H1 (cell line): ENCODE results near the gene OR12D1. TPM values are rescaled to one million over a fixed set of nuclear protein-coding genes. Genes with fewer than 3 reads are reported as not detected.
"Not testable (repeated sequence)": the region's sequence is repeated elsewhere in the genome, so short reads cannot be mapped to it uniquely, and the experiment has no call there.

Source experiments
- CTCF ChIA-PET: fragments of 300-600 bp; sonication (Branson Sonifier 250); formaldehyde crosslinking; loops from one replicate; lab custom pipeline; 2021; ENCODE audit not compliant: partially characterized antibody; lab: Charles Lee
- POLR2A ChIA-PET: fragments of 300-600 bp; sonication (Branson Sonifier 250); formaldehyde crosslinking; loops from one replicate; lab custom pipeline; 2021; ENCODE audit warnings: inconsistent platforms; ENCODE audit not compliant: partially characterized antibody; lab: Charles Lee
- DNase-seq, 2 experiments: peaks; one replicate each; pipeline versions ENCODE4 v3.0.0 to v3.0.0-alpha.2; 2010 to 2022; ENCODE audit warnings: low spot score in 2 of 2, low read depth in 1 of 2, mixed read lengths in 1 of 2
- FAIRE-seq: peaks from 2 replicates; lab custom pipeline; 2011; peaks lifted over from hg19 to GRCh38; lab: Jason Lieb, UNC
- H2AFZ ChIP-seq: 2 replicates; pipeline ENCODE4 v1.8.1; 2012; ENCODE audit warnings: low read length, inconsistent platforms
- H2AK5ac ChIP-seq: 2 replicates; pipeline ENCODE4 v1.6.1; 2013; ENCODE audit warnings: low read depth, low read length
- H2BK120ac ChIP-seq: replicated peaks from 2 replicates; pipeline ENCODE3; 2013; ENCODE audit warnings: low read depth, low read length, inconsistent platforms
- H2BK12ac ChIP-seq: 2 replicates; pipeline ENCODE4 v1.6.1; 2013; ENCODE audit warnings: low read depth, low read length
- H2BK15ac ChIP-seq: 2 replicates; pipeline ENCODE4 v1.6.1; 2013; ENCODE audit warnings: low read length
- H2BK20ac ChIP-seq: 2 replicates; pipeline ENCODE4 v1.6.1; 2013; ENCODE audit warnings: low read length
- H2BK5ac ChIP-seq: 2 replicates; pipeline ENCODE4 v1.6.1; 2013; ENCODE audit warnings: low read depth, low read length
- H3K14ac ChIP-seq: 2 replicates; pipeline ENCODE4 v1.6.1; 2013; ENCODE audit warnings: inconsistent platforms; ENCODE audit not compliant: insufficient read length
- H3K18ac ChIP-seq: 2 replicates; pipeline ENCODE4 v1.6.1; 2013; ENCODE audit warnings: low read length; ENCODE audit errors: extremely low read depth
- H3K23ac ChIP-seq: 2 replicates; pipeline ENCODE4 v1.6.1; 2013; ENCODE audit warnings: inconsistent platforms; ENCODE audit not compliant: insufficient read length
- H3K23me2 ChIP-seq: 2 replicates; pipeline ENCODE4 v1.6.1; 2013; ENCODE audit warnings: low read depth, low read length
- H3K27ac ChIP-seq: 2 replicates; pipeline ENCODE4 v1.6.1; 2011; ENCODE audit warnings: low read depth, low read length, inconsistent platforms
- H3K27me3 ChIP-seq, 4 experiments: replicated peaks in 1 of 4; 1 replicate in 1 of 4; 2 replicates in 3 of 4; pipeline versions ENCODE4 v1.6.1 to v1.8.1; 2011 to 2013; ENCODE audit warnings: low read length in 3 of 4, mild to moderate bottlenecking in 3 of 4, inconsistent platforms in 2 of 4, mixed read lengths in 2 of 4, moderate library complexity in 1 of 4; ENCODE audit not compliant: control insufficient read depth in 3 of 4, insufficient read depth in 3 of 4; ENCODE audit errors: extremely low read depth in 1 of 4
- H3K36me3 ChIP-seq, 4 experiments: 2 replicates each; pipeline versions ENCODE4 v1.6.1 to v1.8.1; 2011 to 2013; ENCODE audit warnings: mild to moderate bottlenecking in 4 of 4, low read length in 3 of 4, moderate library complexity in 2 of 4, control low read depth in 1 of 4, inconsistent platforms in 1 of 4; ENCODE audit not compliant: insufficient read depth in 4 of 4, control insufficient read depth in 2 of 4
- H3K4ac ChIP-seq: replicated peaks from 2 replicates; pipeline ENCODE3; 2013; ENCODE audit warnings: low read length, low read depth, mixed read lengths, inconsistent platforms; ENCODE audit not compliant: insufficient read length
- H3K4me1 ChIP-seq, 4 experiments: replicated peaks in 1 of 4; 1 replicate in 1 of 4; 2 replicates in 3 of 4; pipeline versions ENCODE4 v1.6.1 to v1.8.1; 2011 to 2013; ENCODE audit warnings: low read length in 3 of 4, inconsistent platforms in 2 of 4, mixed read lengths in 1 of 4; ENCODE audit not compliant: insufficient read depth in 4 of 4, control insufficient read depth in 3 of 4
- H3K4me2 ChIP-seq, 2 experiments: 2 replicates each; pipeline versions ENCODE4 v1.6.1 to v1.8.1; 2011 to 2013; ENCODE audit warnings: low read depth in 2 of 2, low read length in 2 of 2, control low read depth in 1 of 2, inconsistent platforms in 1 of 2, mild to moderate bottlenecking in 1 of 2; ENCODE audit not compliant: insufficient read depth in 1 of 2
- H3K4me3 ChIP-seq, 4 experiments: fragments of 200-600, 300-600 bp in 1 of 4; sonication (generic), shearing (Covaris generic), sonication (Bioruptor Twin) in 1 of 4; 2 replicates each; pipeline versions ENCODE4 v1.5.1 to v1.8.1; 2011 to 2016; ENCODE audit warnings: low read length in 4 of 4, low read depth in 3 of 4, control low read depth in 2 of 4, inconsistent platforms in 2 of 4, mild to moderate bottlenecking in 2 of 4, mixed read lengths in 1 of 4, moderate library complexity in 1 of 4; ENCODE audit not compliant: insufficient read depth in 2 of 4; ENCODE audit errors: extremely low read depth in 1 of 4
- H3K56ac ChIP-seq: replicated peaks from 2 replicates; pipeline ENCODE3; 2013; ENCODE audit warnings: low read depth, mild to moderate bottlenecking, mixed read lengths, low read length, inconsistent platforms; ENCODE audit not compliant: insufficient read length
- H3K79me1 ChIP-seq: 2 replicates; pipeline ENCODE4 v1.6.1; 2013; ENCODE audit warnings: low read depth, low read length, control low read depth
- H3K79me2 ChIP-seq, 2 experiments: 2 replicates each; pipeline versions ENCODE4 v1.6.1 to v1.8.1; 2012 to 2013; ENCODE audit warnings: low read length in 2 of 2, mild to moderate bottlenecking in 2 of 2, inconsistent platforms in 1 of 2; ENCODE audit not compliant: insufficient read depth in 2 of 2, control insufficient read depth in 1 of 2
- H3K9ac ChIP-seq, 4 experiments: replicated peaks in 1 of 4; 1 replicate in 1 of 4; 2 replicates in 3 of 4; pipeline versions ENCODE4 v1.6.1 to v1.8.1; 2011 to 2013; ENCODE audit warnings: low read depth in 3 of 4, low read length in 3 of 4, control low read depth in 2 of 4, mild to moderate bottlenecking in 2 of 4, moderate library complexity in 2 of 4, inconsistent platforms in 1 of 4; ENCODE audit errors: extremely low read depth in 1 of 4
- H3K9me3 ChIP-seq, 2 experiments: 2 replicates each; pipeline versions ENCODE4 v1.6.1 to v1.8.1; 2012 to 2013; ENCODE audit warnings: mild to moderate bottlenecking in 2 of 2, moderate library complexity in 2 of 2, control low read depth in 1 of 2, inconsistent platforms in 1 of 2, low read depth in 1 of 2, low read length in 1 of 2, mixed read lengths in 1 of 2; ENCODE audit not compliant: insufficient read depth in 2 of 2
- H4K20me1 ChIP-seq, 2 experiments: replicated peaks in 1 of 2; 2 replicates each; pipeline versions ENCODE3 to v1.8.1; 2011 to 2013; ENCODE audit warnings: inconsistent platforms in 2 of 2, low read length in 2 of 2, mild to moderate bottlenecking in 1 of 2; ENCODE audit not compliant: insufficient read depth in 2 of 2, control insufficient read depth in 1 of 2
- H4K5ac ChIP-seq: 2 replicates; pipeline ENCODE4 v1.6.1; 2013; ENCODE audit warnings: low read length, low read depth, mixed read lengths, inconsistent platforms; ENCODE audit not compliant: insufficient read length
- H4K8ac ChIP-seq: 2 replicates; pipeline ENCODE4 v1.8.0; 2013; ENCODE audit warnings: mild to moderate bottlenecking, moderate library complexity, low read length, inconsistent platforms; ENCODE audit not compliant: insufficient read depth; ENCODE audit errors: extremely low read depth
- H4K91ac ChIP-seq: replicated peaks from 2 replicates; pipeline ENCODE3; 2013; ENCODE audit warnings: low read length, mixed read lengths, inconsistent platforms; ENCODE audit not compliant: insufficient read length
- WGBS, 2 experiments: shearing (Covaris generic) in 1 of 2; methylation state at CpG; one replicate each; pipeline versions ENCODE4 v1.1.6 to v1.1.7; 2013 to 2015; ENCODE audit warnings: low lambda C conversion rate in 2 of 2, mixed read lengths in 2 of 2, inconsistent platforms in 1 of 2, low coverage in 1 of 2, missing lambda C conversion rate in 1 of 2; ENCODE audit not compliant: insufficient replicate concordance in 2 of 2, insufficient coverage in 1 of 2, insufficient read length in 1 of 2; ENCODE audit errors: extremely low coverage in 1 of 2, missing lambda C conversion rate in 1 of 2; 5-methylcytosine and 5-hydroxymethylcytosine counted together
- polyA plus RNA-seq, 7 experiments: library from polyadenylated mRNA; depleted of rRNA in 3 of 7; stranded (reverse) in 5 of 7; unstranded in 2 of 7; fragments of >200 nt in 5 of 7; fragments of 200-250 nt in 2 of 7; gene quantifications; 1 replicate in 5 of 7; 2 replicates in 1 of 7; 4 replicates in 1 of 7; pipeline versions ENCODE4 v1.2.1 to v1.2.3, GENCODE V29; 2011 to 2013; ENCODE audit warnings: missing spikeins in 2 of 7, mixed read lengths in 2 of 7
- total RNA-seq: library from RNA; stranded (reverse); fragmentation: NEBNext Ultra II Directional; extraction: Animal tissue kit (Norgen Biotek cat#: 25700); gene quantifications from 2 replicates; pipeline ENCODE4 v1.2.1, GENCODE V29; 2021

The OR12D1 gene
- total and polyA plus RNA-seq, 2 of the 8 experiments (the other 6 are each of a cell fraction or from before 2014, with no cell fraction given): not detected

DNA sequence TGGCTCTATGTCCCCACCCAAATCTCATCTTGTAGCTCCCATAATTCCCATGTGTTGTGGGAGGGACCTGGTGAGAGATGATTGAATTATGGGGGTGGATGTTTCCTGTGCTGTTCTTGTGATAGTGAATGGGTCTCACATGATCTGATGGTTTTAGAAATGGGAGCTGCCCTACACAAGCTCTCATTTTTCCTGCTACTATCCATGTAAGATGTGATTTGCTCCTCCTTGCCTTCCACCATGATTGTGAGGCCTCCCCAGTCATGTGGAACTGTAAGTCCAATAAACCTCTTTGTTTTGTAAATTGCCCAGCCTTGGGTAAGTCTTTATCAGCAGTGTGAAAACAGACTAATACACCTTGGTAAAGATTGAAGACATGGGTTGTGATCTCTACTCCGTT lies 29.3 kb downstream of the OR12D1 start:
- FAIRE-seq, H2BK120ac ChIP-seq, H3K4me1 ChIP-seq, H2AK5ac ChIP-seq, H3K9ac ChIP-seq, H3K79me2 ChIP-seq, H3K79me1 ChIP-seq, H3K14ac ChIP-seq, H3K56ac ChIP-seq, H3K4me3 ChIP-seq, H2BK15ac ChIP-seq, H3K27ac ChIP-seq, H3K4ac ChIP-seq, H2BK5ac ChIP-seq, H3K23me2 ChIP-seq, H4K8ac ChIP-seq, H2BK12ac ChIP-seq, H3K4me2 ChIP-seq, POLR2A ChIA-PET, H4K20me1 ChIP-seq, H4K5ac ChIP-seq, H2BK20ac ChIP-seq, H3K23ac ChIP-seq, H3K9me3 ChIP-seq, H4K91ac ChIP-seq, H3K27me3 ChIP-seq, H3K18ac ChIP-seq, H3K36me3 ChIP-seq, H2AFZ ChIP-seq, DNase-seq: not testable (repeated sequence)
- CTCF ChIA-PET: interaction anchor here (0.7 to 1.5 kb wide), 4 partner anchors 8 to 145 kb away, joined by 3 to 7 read pairs (median 5); partner anchors contain the start of genes OR11A1 and OR2H1
- 83% methylated on average over 1 of the region's 1 CpG; no CpG with 5 or more reads in 1 of the 2 experiments for WGBS, 2 experiments
